GM15510 (cell line): ENCODE data around the gene CNTLN.

Source experiments
- POLR2A ChIP-seq: IDR thresholded peaks from 3 replicates; pipeline ENCODE4 v1.6.1; 2011; ENCODE audit warnings: borderline replicate concordance; ENCODE audit not compliant: insufficient read length; ENCODE audit errors: extremely low read depth

CNTLN gene, protein sequence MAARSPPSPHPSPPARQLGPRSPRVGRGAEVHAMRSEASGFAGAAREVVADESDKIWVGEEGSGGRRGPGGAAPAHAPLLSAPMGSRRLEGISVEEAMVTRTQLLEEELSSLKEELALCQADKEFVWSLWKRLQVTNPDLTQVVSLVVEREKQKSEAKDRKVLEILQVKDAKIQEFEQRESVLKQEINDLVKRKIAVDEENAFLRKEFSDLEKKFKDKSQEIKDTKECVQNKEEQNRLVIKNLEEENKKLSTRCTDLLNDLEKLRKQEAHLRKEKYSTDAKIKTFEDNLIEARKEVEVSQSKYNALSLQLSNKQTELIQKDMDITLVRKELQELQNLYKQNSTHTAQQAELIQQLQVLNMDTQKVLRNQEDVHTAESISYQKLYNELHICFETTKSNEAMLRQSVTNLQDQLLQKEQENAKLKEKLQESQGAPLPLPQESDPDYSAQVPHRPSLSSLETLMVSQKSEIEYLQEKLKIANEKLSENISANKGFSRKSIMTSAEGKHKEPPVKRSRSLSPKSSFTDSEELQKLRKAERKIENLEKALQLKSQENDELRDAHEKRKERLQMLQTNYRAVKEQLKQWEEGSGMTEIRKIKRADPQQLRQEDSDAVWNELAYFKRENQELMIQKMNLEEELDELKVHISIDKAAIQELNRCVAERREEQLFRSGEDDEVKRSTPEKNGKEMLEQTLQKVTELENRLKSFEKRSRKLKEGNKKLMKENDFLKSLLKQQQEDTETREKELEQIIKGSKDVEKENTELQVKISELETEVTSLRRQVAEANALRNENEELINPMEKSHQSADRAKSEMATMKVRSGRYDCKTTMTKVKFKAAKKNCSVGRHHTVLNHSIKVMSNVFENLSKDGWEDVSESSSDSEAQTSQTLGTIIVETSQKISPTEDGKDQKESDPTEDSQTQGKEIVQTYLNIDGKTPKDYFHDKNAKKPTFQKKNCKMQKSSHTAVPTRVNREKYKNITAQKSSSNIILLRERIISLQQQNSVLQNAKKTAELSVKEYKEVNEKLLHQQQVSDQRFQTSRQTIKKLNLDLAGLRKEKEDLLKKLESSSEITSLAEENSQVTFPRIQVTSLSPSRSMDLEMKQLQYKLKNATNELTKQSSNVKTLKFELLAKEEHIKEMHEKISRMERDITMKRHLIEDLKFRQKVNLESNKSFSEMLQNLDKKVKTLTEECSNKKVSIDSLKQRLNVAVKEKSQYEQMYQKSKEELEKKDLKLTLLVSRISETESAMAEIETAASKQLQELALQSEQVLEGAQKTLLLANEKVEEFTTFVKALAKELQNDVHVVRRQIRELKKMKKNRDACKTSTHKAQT (N-terminal part only)

DNA sequence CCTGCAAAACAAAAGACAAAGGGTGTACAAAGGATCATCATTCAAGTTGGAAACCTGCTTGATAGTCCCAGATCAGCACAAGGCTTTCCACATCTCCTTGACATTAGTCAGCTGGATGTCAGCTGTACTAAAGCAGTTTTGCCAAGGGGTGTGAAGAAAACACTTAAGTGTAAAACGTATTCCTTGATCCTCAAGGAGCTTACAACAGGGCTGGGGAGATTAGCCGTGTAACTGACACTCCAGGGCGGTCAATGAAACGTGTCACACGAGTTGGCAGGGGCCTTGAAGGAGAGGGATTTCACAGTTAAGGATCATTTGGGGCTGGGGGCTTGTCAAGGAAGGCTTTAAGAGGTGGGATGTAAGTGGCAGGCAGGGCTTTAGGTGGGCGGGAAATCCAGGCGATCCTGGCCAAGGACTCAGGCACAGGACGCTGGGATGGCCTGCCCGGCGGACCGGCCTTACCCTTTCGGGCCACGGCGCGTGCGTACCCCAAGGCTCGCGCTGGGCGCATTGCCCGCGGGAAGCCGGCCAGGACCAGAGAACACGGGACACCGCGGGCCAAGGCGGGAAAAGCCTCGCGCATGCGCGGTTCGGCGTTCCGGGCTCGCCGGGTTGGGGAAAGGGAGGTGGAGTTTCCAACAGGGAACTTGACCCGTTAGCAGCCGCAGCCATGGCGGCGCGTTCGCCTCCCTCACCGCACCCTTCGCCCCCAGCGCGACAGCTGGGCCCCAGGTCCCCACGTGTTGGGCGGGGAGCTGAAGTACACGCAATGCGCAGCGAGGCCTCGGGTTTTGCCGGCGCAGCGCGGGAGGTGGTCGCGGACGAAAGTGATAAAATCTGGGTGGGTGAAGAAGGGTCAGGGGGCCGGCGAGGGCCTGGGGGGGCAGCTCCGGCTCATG, at the start of gene CNTLN:
CNTLN (plus strand) TSS at position 645 of the 899 bp plus-strand sequence; CDS start at position 671, 26 bp downstream.
- peak; percentile 77 for TF ChIP-seq POLR2A

GRCh38 chr9:17088566-17088965, 46.3 kb upstream of the CNTLN start:
- TF ChIP-seq POLR2A: no peak

GRCh38 chr9:17090041-17090440, 44.8 kb upstream of the CNTLN start:
- no peak for TF ChIP-seq POLR2A

DNA sequence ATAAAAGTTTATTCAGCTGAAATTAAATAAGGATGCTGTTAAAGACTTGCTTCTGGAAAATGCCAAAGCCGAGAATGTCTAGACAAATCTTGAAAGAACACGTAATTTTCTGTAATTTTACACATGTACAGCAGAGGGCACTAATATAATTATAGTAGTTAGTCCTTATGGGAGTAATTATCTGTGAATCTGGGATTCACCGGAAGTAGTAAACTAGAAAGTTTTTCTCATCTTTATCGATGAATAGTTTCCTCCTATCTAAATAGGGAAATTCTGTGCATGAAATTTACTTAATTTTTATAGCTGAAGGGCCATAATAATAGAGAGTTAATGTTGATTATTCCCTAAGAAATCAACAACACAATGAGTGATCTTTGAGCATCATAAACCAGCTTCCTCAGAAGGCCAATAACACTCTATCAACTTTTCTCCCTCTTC, 18.4 kb upstream of the CNTLN start:
- no peak for TF ChIP-seq POLR2A

- no peak for TF ChIP-seq POLR2A
Observed at GRCh38 chr9:17117372-17117771, 17.5 kb upstream of the CNTLN start.

- no peak for TF ChIP-seq POLR2A
Observed at GRCh38 chr9:17120203-17120602, 14.6 kb upstream of the CNTLN start.

- TF ChIP-seq POLR2A: no peak
Observed at GRCh38 chr9:17121264-17121663, 13.6 kb upstream of the CNTLN start.

- no peak for TF ChIP-seq POLR2A
Observed at GRCh38 chr9:17130291-17130690, 4.5 kb upstream of the CNTLN start.

DNA sequence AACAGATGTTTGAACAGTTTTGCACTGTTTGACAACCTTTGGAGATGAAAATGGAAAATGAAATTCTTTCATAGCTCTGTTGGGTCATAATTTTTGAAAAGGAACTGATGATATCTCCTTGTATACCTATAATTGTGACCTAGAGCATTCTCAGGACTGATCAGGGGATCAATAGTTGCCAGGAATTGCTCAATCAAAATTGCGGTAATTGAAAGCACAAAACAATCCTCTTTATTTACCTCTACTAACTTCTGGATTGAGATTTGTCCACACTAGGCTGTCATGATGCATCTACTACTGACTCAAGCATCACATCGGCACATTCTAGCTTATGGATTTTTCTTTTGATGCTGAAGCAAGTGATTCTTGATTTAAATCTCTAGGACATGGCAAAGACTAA, 4.1 kb upstream of the CNTLN start:
- no peak for TF ChIP-seq POLR2A

GRCh38 chr9:17131494-17131893, 3.3 kb upstream of the CNTLN start:
- TF ChIP-seq POLR2A: no peak

DNA sequence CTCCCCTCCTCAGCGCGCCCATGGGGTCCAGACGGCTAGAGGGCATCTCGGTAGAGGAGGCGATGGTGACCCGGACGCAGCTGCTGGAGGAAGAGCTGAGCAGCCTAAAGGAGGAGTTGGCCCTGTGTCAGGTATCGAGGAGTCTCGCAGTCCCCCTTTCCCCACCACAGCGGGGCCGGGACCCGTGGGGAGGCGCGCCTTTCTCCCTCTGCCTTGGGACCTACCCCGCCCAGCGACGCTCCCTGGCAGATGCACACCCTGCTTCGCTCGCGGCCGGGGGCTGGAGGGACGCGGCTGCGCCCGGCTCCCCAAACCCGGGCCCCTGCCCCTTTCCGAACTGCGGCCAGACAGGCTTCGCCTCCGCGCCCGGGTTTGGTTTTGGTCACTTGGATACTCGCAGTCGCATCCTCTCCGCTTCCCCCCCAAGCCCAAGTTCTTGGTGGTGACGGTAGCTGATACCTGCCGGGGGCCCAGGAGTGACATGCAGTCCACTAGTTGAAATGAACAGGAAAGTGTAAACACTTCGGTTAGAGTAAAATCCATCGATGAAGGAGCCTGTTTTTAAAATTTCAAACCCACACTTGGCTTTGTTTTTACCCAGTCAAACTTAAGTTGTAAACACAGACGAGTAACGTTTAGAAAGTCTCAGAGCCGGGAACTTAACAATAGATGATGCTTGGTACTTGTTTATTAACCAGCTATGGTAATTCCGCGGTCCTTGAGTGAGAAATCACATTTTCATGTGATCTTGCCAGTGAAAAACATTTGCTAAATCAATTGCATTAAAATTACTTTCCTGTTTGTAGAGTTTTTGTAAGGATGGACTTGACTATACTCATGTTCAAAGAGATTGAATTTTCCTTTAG, 688 bp downstream of the CNTLN start:
- TF ChIP-seq POLR2A: no peak

DNA sequence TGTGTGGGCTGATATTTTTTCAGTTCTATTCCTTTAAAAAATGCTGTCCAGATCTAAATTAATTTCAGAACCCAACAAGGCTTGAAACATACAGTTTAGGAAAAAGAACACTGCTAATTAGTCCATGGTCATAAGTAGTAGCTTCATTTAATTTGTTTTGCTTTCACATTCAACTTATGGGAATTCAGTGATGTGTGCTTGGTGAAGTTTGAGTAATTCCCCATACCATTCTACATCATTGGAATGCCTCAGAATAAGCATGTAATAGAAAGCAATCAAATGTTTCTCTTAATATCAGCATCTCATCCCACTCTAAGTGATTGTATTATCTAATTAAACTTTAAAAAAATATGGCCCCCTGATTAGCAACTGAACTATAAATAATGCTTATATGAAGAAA, 2.7 kb downstream of the CNTLN start:
- TF ChIP-seq POLR2A: no peak

DNA sequence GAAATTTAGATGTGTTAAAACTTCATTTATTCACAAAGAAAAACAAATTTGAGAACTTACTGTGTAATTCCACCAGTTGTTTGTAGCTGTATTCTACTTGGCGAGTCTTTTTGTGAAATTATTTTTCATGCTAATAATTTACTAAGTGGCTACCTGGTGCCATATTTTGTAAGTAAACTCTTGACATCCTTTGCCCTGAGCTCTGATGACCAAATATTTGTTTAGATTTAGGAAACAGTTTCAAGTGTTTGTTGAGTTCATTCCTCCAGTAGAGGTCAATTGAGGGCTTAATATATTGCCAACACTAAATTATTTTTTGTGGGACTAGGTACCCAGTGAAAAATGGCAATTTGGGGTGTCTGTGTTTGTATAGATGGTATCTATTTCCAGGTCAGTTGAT, 3.7 kb downstream of the CNTLN start:
- TF ChIP-seq POLR2A: no peak
